Bronchial epithelial cell (primary cell): ENCODE measurements around the gene KDM4C. TPM values are rescaled to one million over a fixed set of nuclear protein-coding genes. Genes with fewer than 3 reads are reported as not detected.

Experiments
- DNase-seq: peaks from one replicate; pipeline ENCODE4 v3.0.0-alpha.2; 2010; ENCODE audit warnings: low read depth
- FAIRE-seq: peaks from 2 replicates; lab custom pipeline; 2011; peaks lifted over from hg19 to GRCh38; lab: Jason Lieb, UNC
- H3K27me3 ChIP-seq: 2 replicates; pipeline ENCODE4 v1.5.1; 2011; ENCODE audit warnings: low read length; ENCODE audit not compliant: control insufficient read depth, insufficient read depth
- H3K36me3 ChIP-seq: 2 replicates; pipeline ENCODE4 v1.5.1; 2011; ENCODE audit warnings: low read length; ENCODE audit not compliant: control insufficient read depth, insufficient read depth
- H3K4me3 ChIP-seq: 2 replicates; pipeline ENCODE4 v1.5.1; 2011; ENCODE audit warnings: mild to moderate bottlenecking, low read depth, low read length, control low read depth
- CTCF ChIP-seq: IDR thresholded peaks from 2 replicates; pipeline ENCODE4 v1.5.1; 2011; ENCODE audit warnings: mild to moderate bottlenecking, moderate library complexity, low read length, control low read depth, inconsistent platforms; ENCODE audit not compliant: insufficient read depth, severe bottlenecking
- total RNA-seq: library from RNA; depleted of rRNA; stranded (reverse); fragments of >200 nt; gene quantifications from 2 replicates; pipeline ENCODE4 v1.2.1, GENCODE V29; 2014

Gene KDM4C
- total RNA-seq, 1 donor from 2014 or later, result 36.6 TPM

DNA sequence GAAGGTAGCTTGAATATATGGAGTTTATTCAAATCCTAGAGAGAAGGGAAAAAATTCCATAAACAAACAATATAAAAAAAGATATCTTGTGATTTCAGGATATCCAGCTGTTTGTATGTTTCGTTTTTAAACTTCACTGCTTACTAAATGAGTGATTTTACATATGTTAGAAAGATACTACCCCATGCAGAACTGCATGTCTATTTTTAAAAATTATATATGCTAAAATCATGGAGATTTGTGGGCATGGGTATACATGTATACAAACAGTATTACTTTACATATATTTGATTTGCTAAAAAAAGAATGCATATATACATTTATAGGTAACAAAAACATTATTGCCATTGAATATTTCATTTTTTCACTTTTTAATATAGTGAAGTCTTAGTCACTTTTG lies 178.3 kb downstream of the KDM4C start:
- Histone ChIP-seq H3K4me3 (no peak overlapping the region), H3K36me3 (no peaks in the 10 kb centered on the region), H3K27me3 (no peaks in the 10 kb centered on the region)
- FAIRE-seq (no peak), DNase-seq (no peak)
- no peak for TF ChIP-seq CTCF

DNA sequence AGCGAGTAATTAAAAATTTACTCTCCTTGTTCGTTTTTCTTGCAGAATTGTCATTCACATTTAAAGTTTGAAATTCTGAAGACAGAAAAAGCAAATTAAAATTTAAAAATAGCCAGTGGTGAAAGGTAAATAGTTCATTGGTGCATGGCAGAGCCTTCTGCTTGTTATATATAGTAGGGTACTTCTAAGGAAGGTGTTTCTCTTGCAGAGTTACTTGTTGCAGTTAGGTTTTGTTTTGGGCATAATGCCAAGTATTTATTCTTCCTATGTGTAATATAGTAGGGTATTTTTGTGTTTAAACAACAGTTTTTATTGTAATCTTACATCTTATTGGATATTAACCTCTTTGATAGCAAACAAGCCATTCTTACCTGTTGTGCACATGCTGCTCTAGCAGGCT lies 179.4 kb downstream of the KDM4C start:
- no peak overlapping the region for H3K4me3 ChIP-seq
- FAIRE-seq, result no peak
- DNase-seq, result no peak
- TF ChIP-seq CTCF, result no peak
- H3K36me3 ChIP-seq, result no peaks in the 10 kb centered on the region
- H3K27me3 ChIP-seq, result no peaks in the 10 kb centered on the region

DNA sequence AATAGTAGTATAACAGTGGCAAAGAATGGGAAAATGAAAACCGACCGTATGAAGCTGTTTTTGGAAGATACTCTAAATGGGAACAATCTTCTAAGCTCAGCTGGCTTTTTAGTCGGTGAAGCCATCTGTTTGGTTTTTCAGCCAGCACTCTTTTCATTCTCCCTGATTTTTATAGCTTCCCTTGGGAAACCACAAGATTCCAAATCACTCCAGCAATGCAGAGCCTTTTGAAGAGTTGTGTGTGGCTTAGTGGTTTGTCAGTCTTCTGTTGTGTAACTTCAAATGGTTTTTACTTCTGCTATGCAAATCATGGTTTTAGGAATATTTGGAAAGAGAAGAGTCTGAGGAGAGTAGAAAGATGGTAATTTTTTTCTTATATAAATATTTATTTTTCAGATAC lies 180.7 kb downstream of the KDM4C start:
- H3K36me3 ChIP-seq, result no peaks in the 10 kb centered on the region
- TF ChIP-seq CTCF, result no peak
- H3K27me3 ChIP-seq, result no peaks in the 10 kb centered on the region
- no peak overlapping the region for H3K4me3 ChIP-seq
- DNase-seq (no peak), FAIRE-seq (no peak)

- DNase-seq (no peak), FAIRE-seq (no peak)
- no peaks in the 10 kb centered on the region for H3K36me3 ChIP-seq
- H3K27me3 ChIP-seq, result no peaks in the 10 kb centered on the region
- no peak overlapping the region for H3K4me3 ChIP-seq
- TF ChIP-seq CTCF, result no peak
Measured at GRCh38 chr9:6938873-6939272, 181.1 kb downstream of the KDM4C start.

DNA sequence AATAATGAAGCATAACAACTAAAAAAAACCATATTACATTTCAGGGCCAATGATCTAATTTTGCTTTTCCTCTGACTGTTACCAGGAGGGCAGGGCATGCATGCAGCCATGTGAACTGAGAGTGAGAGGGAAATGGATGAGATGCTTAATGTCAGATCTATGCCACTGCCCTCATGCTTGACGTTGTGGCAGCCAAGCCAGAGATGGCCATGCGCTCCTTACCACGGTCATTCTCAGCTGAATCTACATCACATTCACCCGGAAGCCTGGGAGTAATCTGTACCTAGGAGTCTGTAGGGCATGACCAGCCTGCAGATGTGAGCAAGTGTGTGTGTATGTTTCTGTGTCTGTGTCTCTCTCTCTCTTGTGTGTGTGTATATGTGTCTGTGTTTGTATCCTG lies 183.7 kb downstream of the KDM4C start:
- Histone ChIP-seq H3K27me3 (no peaks in the 10 kb centered on the region), H3K4me3 (no peak overlapping the region), H3K36me3 (no peaks in the 10 kb centered on the region)
- no peak for FAIRE-seq
- no peak for DNase-seq
- TF ChIP-seq CTCF, result no peak

GRCh38 chr9:6942406-6942805 lies 184.6 kb downstream of the KDM4C start:
- H3K4me3 ChIP-seq, result no peak overlapping the region
- no peaks in the 10 kb centered on the region for H3K27me3 ChIP-seq
- no peak for DNase-seq
- H3K36me3 ChIP-seq, result no peaks in the 10 kb centered on the region
- TF ChIP-seq CTCF, result no peak
- FAIRE-seq, result no peak
